Right renal pelvis (tissue), 4 donors: ENCODE data around the gene LRRC3. TPM values are rescaled to one million over a fixed set of nuclear protein-coding genes. Genes with fewer than 3 reads are reported as not detected.

Experiments
- DNase-seq, 4 donors: peaks; one replicate each; pipeline ENCODE4 v3.0.0-alpha.2; 2013; ENCODE audit warnings: low read depth in 4 of 4, low spot score in 3 of 4, missing footprints in 1 of 4
- polyA plus RNA-seq, 4 donors: library from polyadenylated mRNA; unstranded; fragments of 120-200 nt; gene quantifications; one replicate each; pipeline ENCODE4 v1.2.1, GENCODE V29; 2013; ENCODE audit not compliant: insufficient read length in 4 of 4

The LRRC3 gene
- polyA plus RNA-seq, 4 donors = 4.3 to 5.4 (median 4.9) TPM

- DNase-seq = no peak
Measured at GRCh38 chr21:44437696-44438431, 17.4 kb upstream of the LRRC3 start.

DNA sequence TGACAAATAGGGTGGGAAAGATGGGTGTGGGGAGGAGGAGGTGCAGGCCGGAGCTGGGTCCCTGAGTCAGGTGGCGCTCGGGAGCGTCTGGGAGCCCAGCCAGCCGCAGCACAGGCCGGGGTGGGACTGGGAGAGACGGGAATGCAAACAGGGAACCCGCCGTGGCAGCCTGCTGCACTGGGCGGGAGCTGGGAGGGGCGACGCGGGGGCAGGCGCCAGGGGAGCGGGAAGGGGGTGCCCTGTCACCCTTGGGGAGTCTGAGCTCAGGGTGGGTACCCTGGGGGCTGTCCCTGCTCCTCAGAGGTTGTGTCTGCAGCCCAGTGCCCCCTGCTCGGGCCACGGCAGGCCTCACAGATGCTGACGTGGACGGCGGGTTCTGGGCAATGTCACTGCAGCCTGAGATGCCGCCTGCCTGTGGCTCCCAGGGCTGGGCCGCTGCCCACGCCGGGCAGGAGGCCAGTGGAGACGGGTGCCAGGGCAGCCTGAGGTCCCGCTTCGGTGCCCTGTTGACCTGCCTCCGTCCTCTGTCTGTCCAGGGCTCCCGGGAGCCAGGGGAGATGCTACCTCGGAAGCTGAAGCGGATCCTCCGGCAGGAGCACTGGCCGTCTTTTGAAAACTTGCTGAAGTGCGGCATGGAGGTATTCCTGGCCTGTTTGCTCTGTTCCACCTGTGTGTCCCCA, 16.6 kb upstream of the LRRC3 start:
- no peak for DNase-seq

- no peak for DNase-seq
Measured at GRCh38 chr21:44439211-44439600, 16.1 kb upstream of the LRRC3 start.

- DNase-seq = no peak
Measured at GRCh38 chr21:44440241-44441040, 14.9 kb upstream of the LRRC3 start.

- DNase-seq = no peak
Measured at GRCh38 chr21:44441041-44441400, 14.3 kb upstream of the LRRC3 start.

GRCh38 chr21:44441581-44442265, 13.6 kb upstream of the LRRC3 start:
- no peak for DNase-seq

DNA sequence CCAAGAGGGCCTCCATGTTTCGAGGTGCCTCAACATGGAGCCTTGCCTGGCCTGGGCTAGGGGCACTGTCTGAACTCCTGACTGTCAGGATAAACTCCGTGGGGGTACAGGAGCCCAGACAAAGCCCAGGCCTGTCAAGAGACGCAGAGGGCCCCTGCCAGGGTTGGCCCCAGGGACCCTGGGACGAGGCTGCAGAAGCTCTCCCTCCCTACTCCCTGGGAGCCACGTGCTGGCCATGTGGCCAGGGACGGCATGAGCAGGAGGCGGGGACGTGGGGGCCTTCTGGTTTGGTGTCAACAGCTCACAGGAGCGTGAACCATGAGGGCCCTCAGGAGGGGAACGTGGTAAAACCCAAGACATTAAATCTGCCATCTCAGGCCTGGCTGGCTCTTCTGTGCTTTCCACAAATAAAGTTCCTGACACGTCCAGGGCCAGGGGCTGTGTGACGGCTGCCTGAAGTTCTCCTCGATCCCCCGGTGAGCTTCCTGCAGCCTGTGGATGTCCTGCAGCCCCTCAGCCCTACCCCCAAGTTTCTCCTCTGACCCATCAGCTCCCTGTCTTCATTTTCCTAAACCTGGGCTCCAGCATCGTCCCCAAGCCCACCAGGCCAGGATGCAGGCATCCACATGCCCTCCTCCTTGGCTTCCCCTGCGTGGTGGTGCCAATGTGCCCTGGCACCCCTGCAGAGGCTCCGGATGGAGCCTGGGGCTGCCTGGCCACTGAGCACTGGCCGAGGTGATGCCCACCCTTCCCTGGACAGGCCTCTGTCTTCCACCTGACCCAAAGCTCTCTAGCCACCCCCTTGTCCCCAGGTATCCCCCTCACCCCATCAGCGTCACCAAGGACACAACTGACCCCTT, 12.8 kb upstream of the LRRC3 start:
- DNase-seq = no peak

DNA sequence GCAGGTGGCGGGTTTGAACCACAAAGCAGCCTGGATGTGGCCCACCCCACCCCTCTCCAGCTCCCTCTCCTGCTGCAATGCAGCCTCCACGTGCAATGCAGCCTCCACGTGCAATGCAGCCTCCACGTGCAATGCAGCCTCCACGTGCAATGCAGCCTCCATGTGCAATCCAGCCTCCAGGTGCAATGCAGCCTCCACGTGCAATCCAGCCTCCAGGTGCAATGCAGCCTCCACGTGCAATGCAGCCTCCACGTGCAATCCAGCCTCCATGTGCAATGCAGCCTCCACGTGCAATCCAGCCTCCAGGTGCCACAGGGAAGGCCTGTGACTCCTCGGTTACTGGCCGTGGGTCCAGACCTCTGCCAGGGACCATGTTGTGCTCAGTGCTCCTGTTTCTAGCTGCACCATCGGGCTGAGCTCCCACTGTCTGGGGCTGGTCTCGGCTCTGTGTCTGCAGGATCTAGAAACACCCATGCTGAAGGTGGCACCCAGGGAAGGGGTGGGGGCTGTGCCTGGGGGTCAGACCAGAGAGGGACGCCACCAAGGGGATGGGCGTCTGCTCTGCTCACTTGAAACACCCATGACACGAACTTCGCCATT, 11.9 kb upstream of the LRRC3 start:
- DNase-seq = no peak

GRCh38 chr21:44443891-44444285, 11.4 kb upstream of the LRRC3 start:
- DNase-seq = no peak

- no peak for DNase-seq
Measured at GRCh38 chr21:44444286-44444931, 10.9 kb upstream of the LRRC3 start.

GRCh38 chr21:44445145-44445812, 10.0 kb upstream of the LRRC3 start:
- no peak for DNase-seq

DNA sequence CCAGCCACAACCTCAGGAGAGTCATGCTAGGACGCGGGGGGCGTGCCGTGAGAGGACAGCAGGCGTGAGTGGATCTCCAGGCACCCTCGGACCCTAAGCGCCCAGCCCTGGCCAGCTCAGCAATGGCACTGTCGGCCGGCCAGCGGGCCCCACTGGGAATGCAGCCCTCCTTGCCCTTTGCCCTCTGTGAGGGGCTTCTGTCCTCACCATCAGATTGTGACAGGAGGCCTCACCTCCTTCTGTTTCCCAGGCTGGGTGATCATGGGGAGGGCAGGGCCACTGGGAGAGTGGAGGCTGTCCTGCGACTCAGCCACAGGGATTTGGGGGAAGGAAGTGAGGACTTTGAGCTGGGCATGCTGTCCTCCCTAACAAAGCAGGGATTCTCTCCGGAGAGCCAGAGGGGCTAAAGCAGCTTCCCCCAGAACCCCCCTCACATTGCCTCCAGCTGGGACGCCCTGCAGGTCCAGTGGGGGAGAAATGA, 6.6 kb upstream of the LRRC3 start:
- DNase-seq = no peak

- DNase-seq = no peak
Measured at GRCh38 chr21:44449473-44450363, 5.6 kb upstream of the LRRC3 start.

GRCh38 chr21:44450402-44450801, 4.9 kb upstream of the LRRC3 start:
- no peak for DNase-seq

DNA sequence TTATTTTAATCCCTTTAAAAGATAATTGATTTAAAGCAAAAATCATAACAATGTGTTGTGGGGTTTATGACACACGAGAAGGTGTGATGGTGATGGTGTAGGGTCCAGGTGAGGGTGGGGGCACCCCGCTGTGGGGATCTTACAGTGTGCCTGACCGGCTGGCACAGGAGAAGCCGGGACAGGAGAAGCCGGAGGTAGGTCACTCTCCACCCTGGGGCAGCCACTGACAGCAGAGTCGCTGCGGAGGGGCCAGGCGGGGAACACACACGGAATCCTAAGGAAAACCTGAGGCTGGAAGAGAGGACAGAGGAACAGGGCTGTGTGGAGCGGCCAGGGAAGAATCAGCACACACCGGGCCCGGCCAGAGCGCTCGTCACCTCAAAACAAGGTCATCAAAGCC, 4.3 kb upstream of the LRRC3 start:
- DNase-seq = no peak

DNA sequence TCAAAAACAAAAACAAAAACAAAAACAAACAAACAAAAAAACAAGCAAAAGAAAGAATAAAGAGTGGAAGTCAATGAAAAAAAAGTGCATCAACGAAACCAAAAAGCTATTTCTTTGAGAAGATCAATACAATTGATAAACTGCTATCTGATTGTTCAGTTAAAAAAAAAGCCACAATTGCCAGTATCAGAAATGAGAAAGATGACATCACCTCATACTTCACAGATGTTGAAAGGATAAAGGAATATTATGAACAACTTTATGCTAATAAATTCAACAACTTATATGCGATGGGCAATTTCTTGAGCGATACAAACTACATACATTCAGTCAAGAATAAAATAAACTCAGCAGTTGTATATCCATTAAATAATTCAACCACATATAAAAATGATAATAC, 2.2 kb upstream of the LRRC3 start:
- no peak for DNase-seq

GRCh38 chr21:44454058-44454457, 1.3 kb upstream of the LRRC3 start:
- no peak for DNase-seq
